Pancreas (tissue), 10 donors: Measurements from ENCODE around the gene ACTA1. TPM values are rescaled to one million over a fixed set of nuclear protein-coding genes. Genes with fewer than 3 reads are reported as not detected.
"Not testable (repeated sequence)": the region's sequence is repeated elsewhere in the genome, so short reads cannot be mapped to it uniquely, and the experiment has no call there.

Experiments used
- ATAC-seq, 4 donors: fragments of 200-7000 bp; cut with Tn5 transposase; one replicate each; pipeline versions ENCODE4 v1.8.0 to v1.9.1; 2020; ENCODE audit warnings: mild to moderate bottlenecking in 4 of 4, moderate library complexity in 4 of 4
- DNase-seq, 6 donors: peaks; one replicate each; pipeline ENCODE4 v3.0.0-alpha.2; 2020
- FAIRE-seq: peaks from 2 replicates; lab custom pipeline; 2012; peaks lifted over from hg19 to GRCh38; lab: Jason Lieb, UNC
- H3K27ac ChIP-seq, 4 donors: fragments of 200-600 bp; sonication (generic); 1 replicate in 3 of 4; 2 replicates in 1 of 4; pipeline versions ENCODE4 v1.5.0 to v1.8.0; 2020
- H3K27me3 ChIP-seq, 4 donors: fragments of 200-600 bp; one replicate each; pipeline ENCODE4 v1.8.0; 2021
- H3K36me3 ChIP-seq, 3 donors: fragments of 200-600 bp; sonication (generic) in 1 of 3; one replicate each; pipeline versions ENCODE4 v1.5.0 to v1.8.0; 2020 to 2021
- H3K4me1 ChIP-seq, 3 donors: fragments of 200-600 bp; one replicate each; pipeline ENCODE4 v1.8.0; 2021
- H3K4me3 ChIP-seq, 4 donors: fragments of 200-600 bp; sonication (generic) in 2 of 4; one replicate each; pipeline versions ENCODE4 v1.5.0 to v1.8.0; 2020 to 2021
- H3K9me3 ChIP-seq, 4 donors: fragments of 200-600 bp; one replicate each; pipeline ENCODE4 v1.8.0; 2021
- CTCF ChIP-seq, 4 donors: fragments of 200-600 bp; sonication (generic) in 3 of 4; IDR thresholded peaks; one replicate each; pipeline versions ENCODE4 v1.5.0 to v1.8.0; 2021; ENCODE audit warnings: antibody characterized with exemption in 4 of 4
- WGBS, 2 donors: extraction: QIAGEN DNeasy Blood & Tissue Kit; methylation state at CpG; one replicate each; pipeline ENCODE4 v1.1.7; 2013; 5-methylcytosine and 5-hydroxymethylcytosine counted together
- intact Hi-C, 3 donors: fragments of 100-400 bp; cut with DNase I; formaldehyde crosslinking; loops; one replicate each; pipeline versions ENCODE4 v1.11.1 to v1.14.2; 2022
- polyA plus RNA-seq, 2 donors: library from polyadenylated mRNA; stranded (reverse); fragments of 200-250 nt; gene quantifications; one replicate each; pipeline ENCODE4 v1.2.3, GENCODE V29; 2013
- total RNA-seq, 6 donors: library from RNA; stranded (reverse); fragmentation: NEBNext Ultra II Directional in 4 of 6; extraction: Animal tissue kit (Norgen Biotek cat#: 25700) in 4 of 6; gene quantifications; one replicate each; pipeline versions ENCODE4 v1.2.1 to v1.2.4, GENCODE V29; 2021 to 2023
- donor health status: healthy with polysubstance abuse.
- donor health status: DM: no; HTN: no; CAD: no; lungs with moderate emphysema.
- donor health status: DM: no; HTN: no; CAD: no.
- donor health status: control.
- donor health status: control.
- donor health status: Bipolar disorder and iron deficiency.
- donor health status: DM: yes; HTN: yes; CAD: no.
- donor health status: DM: no; HTN: no; CAD: no.
- donor health status: DM: no; HTN: no; CAD: no.
- donor health status: DM: yes; HTN: yes; CAD: no.

ACTA1 gene
- total and polyA plus RNA-seq, 8 donors: 0.76 to 6.9 (median 4.2) TPM; not detected in 5

GRCh38 chr1:229427572-229427971, 6.3 kb downstream of the ACTA1 start:
- intact Hi-C loops: no loop called here
- ATAC-seq (no peak), FAIRE-seq (no peak), DNase-seq (no peak)
- no peaks in the 10 kb centered on the region for H3K36me3 ChIP-seq
- H3K9me3 ChIP-seq: no peaks in the 10 kb centered on the region
- H3K4me3 ChIP-seq: no peak overlapping the region
- TF ChIP-seq CTCF (IDR thresholded peaks at IDR 0.05): no peak
- WGBS, 2 donors: 75 to 80% methylated on average over 3 of the region's 3 CpGs
- H3K27me3 ChIP-seq: peaks cover 0 to 18% (median 4%) of the 10 kb centered on the region in 4 donors
- H3K27ac ChIP-seq: no peak overlapping the region
- peaks cover 0 to 8% (median 0%) of the 10 kb centered on the region in 3 donors for H3K4me1 ChIP-seq

GRCh38 chr1:229425564-229426159, 8.2 kb downstream of the ACTA1 start:
- Histone ChIP-seq H3K36me3 (no peaks in the 10 kb centered on the region), H3K4me3 (no peak overlapping the region), H3K27me3 (peaks cover 0 to 6% (median 2%) of the 10 kb centered on the region in 4 donors), H3K4me1 (no peaks in the 10 kb centered on the region), H3K27ac (no peak overlapping the region), H3K9me3 (no peaks in the 10 kb centered on the region)
- TF ChIP-seq CTCF (IDR thresholded peaks at IDR 0.05): no peak
- intact Hi-C loops: no loop called here
- DNase-seq (no peak), ATAC-seq (no peak), FAIRE-seq (no peak)
- WGBS, 2 donors: 55 to 59% methylated on average over 2 of the region's 2 CpGs

GRCh38 chr1:229420765-229421164, 13.1 kb downstream of the ACTA1 start:
- FAIRE-seq (no peak), DNase-seq (no peak), ATAC-seq (no peak)
- no peak for TF ChIP-seq CTCF (IDR thresholded peaks at IDR 0.05)
- no peak overlapping the region for H3K27ac ChIP-seq
- H3K4me3 ChIP-seq: no peak overlapping the region
- no peaks in the 10 kb centered on the region for H3K36me3 ChIP-seq
- 65 to 77% methylated on average over 7 of the region's 7 CpGs for WGBS, 2 donors
- H3K4me1 ChIP-seq: no peaks in the 10 kb centered on the region
- intact Hi-C loops: no loop called here
- no peaks in the 10 kb centered on the region for H3K27me3 ChIP-seq
- no peaks in the 10 kb centered on the region for H3K9me3 ChIP-seq

- TF ChIP-seq CTCF (IDR thresholded peaks at IDR 0.05): no peak
- WGBS, 2 donors: 80 to 91% methylated on average over 11 of the region's 11 CpGs
- no peak for DNase-seq
These were observed 13.7 kb downstream of the ACTA1 start for GRCh38 chr1:229420224-229420623.

GRCh38 chr1:229418586-229418985, 15.3 kb downstream of the ACTA1 start:
- ATAC-seq, intact Hi-C loops, H3K4me1 ChIP-seq, H3K9me3 ChIP-seq, H3K27me3 ChIP-seq, H3K27ac ChIP-seq, FAIRE-seq, H3K4me3 ChIP-seq, DNase-seq, H3K36me3 ChIP-seq: not testable (repeated sequence)
- WGBS, 2 donors: 75 to 81% methylated on average over 6 of the region's 6 CpGs

More at GRCh38 chr1:229420224-229420623, 13.7 kb downstream of the ACTA1 start:
- Histone ChIP-seq H3K9me3 (no peaks in the 10 kb centered on the region), H3K27ac (no peak overlapping the region), H3K4me3 (no peak overlapping the region), H3K27me3 (no peaks in the 10 kb centered on the region), H3K4me1 (no peaks in the 10 kb centered on the region), H3K36me3 (no peaks in the 10 kb centered on the region)
- ATAC-seq (no peak), FAIRE-seq (no peak)
- intact Hi-C loops: no loop called here

- not testable (repeated sequence) for DNase-seq, FAIRE-seq
These were observed 21.1 kb downstream of the ACTA1 start for GRCh38 chr1:229412810-229413209.

More at GRCh38 chr1:229412810-229413209, 21.1 kb downstream of the ACTA1 start:
- intact Hi-C loops, H3K27me3 ChIP-seq, H3K4me3 ChIP-seq, H3K36me3 ChIP-seq, H3K9me3 ChIP-seq, H3K27ac ChIP-seq, ATAC-seq: not testable (repeated sequence)
- WGBS, 2 donors: 82 to 84% methylated on average over 5 of the region's 5 CpGs
- peaks cover 9 to 10% (median 10%) of the 10 kb centered on the region in 3 donors for H3K4me1 ChIP-seq
